ENCODE measurements around the gene EFEMP1. TPM values are rescaled to one million over a fixed set of nuclear protein-coding genes. Genes with fewer than 3 reads are reported as not detected.

The EFEMP1 gene
- total and polyA plus RNA-seq, 10 of the 15 experiments (the other 5 are each of a cell fraction or from before 2014, with no cell fraction given) = 0.27 to 1.2 (median 0.35) TPM; not detected in 6

DNA sequence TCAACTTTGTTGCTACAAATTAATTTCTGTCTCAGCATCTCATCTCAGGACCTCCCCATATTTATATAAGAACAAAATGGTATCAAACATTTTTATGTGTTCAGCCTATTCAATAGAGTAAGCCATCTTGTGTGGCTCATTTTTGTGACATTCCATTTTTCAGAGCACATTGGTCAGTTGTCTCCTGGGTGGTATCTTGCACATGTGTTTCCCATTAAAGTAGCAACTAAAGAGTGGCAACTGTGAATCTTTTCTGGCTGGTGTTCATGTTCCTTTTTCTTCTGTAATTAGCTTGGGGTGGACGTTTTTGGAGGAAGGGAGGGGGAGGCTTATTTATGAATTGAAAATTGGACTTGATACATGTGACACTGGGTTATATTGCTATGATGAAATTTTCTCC, 45.4 kb upstream of the EFEMP1 start:
- intact Hi-C loops (cut with micrococcal nuclease; ENCODE audit: unreplicated experiment) (no loop called here), in situ Hi-C loops (cut with MboI) (no loop called here)
- FAIRE-seq (no peak), DNase-seq (ENCODE audit: low read depth, low spot score) (no peak), ATAC-seq (no peak)
- Histone ChIP-seq H2AFZ (ENCODE audit: control insufficient read depth, low read depth, low read length) (no peak overlapping the region), H4K20me1 (ENCODE audit: control insufficient read depth, insufficient read depth) (no peaks in the 10 kb centered on the region), H3K36me3 (ENCODE audit: control insufficient read depth in 2 of 2, insufficient read depth in 2 of 2, low read length in 1 of 2) (no peaks in the 10 kb centered on the region), H3K4me3 (no peak overlapping the region), H3K9ac (ENCODE audit: control insufficient read depth, insufficient read depth, low read length) (no peak overlapping the region), H3K27me3 (replicated peaks in 1 of 2; ENCODE audit: control insufficient read depth in 2 of 2, insufficient read depth in 2 of 2, low read length in 1 of 2) (peaks cover 0 to 1% of the 10 kb centered on the region in 2 experiments; a peak in 1 of 4 replicates), H3K9me3 (replicated peaks; ENCODE audit: control insufficient read depth, insufficient read depth, low read length) (no peaks in the 10 kb centered on the region), H3K4me2 (ENCODE audit: control insufficient read depth, insufficient read depth) (no peak overlapping the region), H3K79me2 (ENCODE audit: control insufficient read depth, insufficient read depth, low read length) (no peaks in the 10 kb centered on the region), H3K4me1 (ENCODE audit: control insufficient read depth, insufficient read depth, low read length) (no peaks in the 10 kb centered on the region), H3K27ac (ENCODE audit: control insufficient read depth, insufficient read depth) (no peak overlapping the region)
- ChIA-PET RAD21 (ENCODE audit: unreplicated experiment) (no interaction called here), CTCF (interaction anchor here (1.2 kb wide), 1 partner anchor 251 kb away, joined by 3 read pairs; no protein-coding TSS in a partner anchor), POLR2A (no interaction called here), SMC1A (ENCODE audit: uncharacterized antibody, unreplicated experiment) (interaction anchor here (1.4 kb wide), 1 partner anchor 10 kb away, joined by 3 read pairs; no protein-coding TSS in a partner anchor)
- WGBS (ENCODE audit: insufficient coverage, insufficient replicate concordance, low lambda C conversion rate, missing lambda C conversion rate) = 0% methylated on average over 1 of the region's 1 CpG
- no TSS peak for BruUV-seq (replicated peaks)
- TF ChIP-seq SPI1 (IDR thresholded peaks at IDR 0.05; ENCODE audit: borderline replicate concordance, insufficient read depth, low read depth, low read length) (no peak), IKZF2 (IDR thresholded peaks at IDR 0.05) (no peak), NFIC (IDR thresholded peaks at IDR 0.05; ENCODE audit: low read depth, low read length) (no peak), ZBED1 (IDR thresholded peaks at IDR 0.05; ENCODE audit: borderline replicate concordance) (no peak), IKZF1 (conservative IDR thresholded peaks at IDR 0.05) (no peak), E2F8 (IDR thresholded peaks at IDR 0.05; ENCODE audit: low read depth, partially characterized antibody) (no peak), MYB (IDR thresholded peaks at IDR 0.05; ENCODE audit: borderline replicate concordance, low read depth, low read length) (no peak), SUZ12 (IDR thresholded peaks at IDR 0.05; ENCODE audit: unreplicated experiment) (no peak), RAD51 (IDR thresholded peaks at IDR 0.05) (no peak)
- TF ChIP-seq, protein P1, sequence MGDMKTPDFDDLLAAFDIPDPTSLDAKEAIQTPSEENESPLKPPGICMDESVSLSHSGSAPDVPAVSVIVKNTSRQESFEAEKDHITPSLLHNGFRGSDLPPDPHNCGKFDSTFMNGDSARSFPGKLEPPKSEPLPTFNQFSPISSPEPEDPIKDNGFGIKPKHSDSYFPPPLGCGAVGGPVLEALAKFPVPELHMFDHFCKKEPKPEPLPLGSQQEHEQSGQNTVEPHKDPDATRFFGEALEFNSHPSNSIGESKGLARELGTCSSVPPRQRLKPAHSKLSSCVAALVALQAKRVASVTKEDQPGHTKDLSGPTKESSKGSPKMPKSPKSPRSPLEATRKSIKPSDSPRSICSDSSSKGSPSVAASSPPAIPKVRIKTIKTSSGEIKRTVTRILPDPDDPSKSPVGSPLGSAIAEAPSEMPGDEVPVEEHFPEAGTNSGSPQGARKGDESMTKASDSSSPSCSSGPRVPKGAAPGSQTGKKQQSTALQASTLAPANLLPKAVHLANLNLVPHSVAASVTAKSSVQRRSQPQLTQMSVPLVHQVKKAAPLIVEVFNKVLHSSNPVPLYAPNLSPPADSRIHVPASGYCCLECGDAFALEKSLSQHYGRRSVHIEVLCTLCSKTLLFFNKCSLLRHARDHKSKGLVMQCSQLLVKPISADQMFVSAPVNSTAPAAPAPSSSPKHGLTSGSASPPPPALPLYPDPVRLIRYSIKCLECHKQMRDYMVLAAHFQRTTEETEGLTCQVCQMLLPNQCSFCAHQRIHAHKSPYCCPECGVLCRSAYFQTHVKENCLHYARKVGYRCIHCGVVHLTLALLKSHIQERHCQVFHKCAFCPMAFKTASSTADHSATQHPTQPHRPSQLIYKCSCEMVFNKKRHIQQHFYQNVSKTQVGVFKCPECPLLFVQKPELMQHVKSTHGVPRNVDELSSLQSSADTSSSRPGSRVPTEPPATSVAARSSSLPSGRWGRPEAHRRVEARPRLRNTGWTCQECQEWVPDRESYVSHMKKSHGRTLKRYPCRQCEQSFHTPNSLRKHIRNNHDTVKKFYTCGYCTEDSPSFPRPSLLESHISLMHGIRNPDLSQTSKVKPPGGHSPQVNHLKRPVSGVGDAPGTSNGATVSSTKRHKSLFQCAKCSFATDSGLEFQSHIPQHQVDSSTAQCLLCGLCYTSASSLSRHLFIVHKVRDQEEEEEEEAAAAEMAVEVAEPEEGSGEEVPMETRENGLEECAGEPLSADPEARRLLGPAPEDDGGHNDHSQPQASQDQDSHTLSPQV (IDR thresholded peaks at IDR 0.05) = no peak
- TF ChIP-seq, protein P2, sequence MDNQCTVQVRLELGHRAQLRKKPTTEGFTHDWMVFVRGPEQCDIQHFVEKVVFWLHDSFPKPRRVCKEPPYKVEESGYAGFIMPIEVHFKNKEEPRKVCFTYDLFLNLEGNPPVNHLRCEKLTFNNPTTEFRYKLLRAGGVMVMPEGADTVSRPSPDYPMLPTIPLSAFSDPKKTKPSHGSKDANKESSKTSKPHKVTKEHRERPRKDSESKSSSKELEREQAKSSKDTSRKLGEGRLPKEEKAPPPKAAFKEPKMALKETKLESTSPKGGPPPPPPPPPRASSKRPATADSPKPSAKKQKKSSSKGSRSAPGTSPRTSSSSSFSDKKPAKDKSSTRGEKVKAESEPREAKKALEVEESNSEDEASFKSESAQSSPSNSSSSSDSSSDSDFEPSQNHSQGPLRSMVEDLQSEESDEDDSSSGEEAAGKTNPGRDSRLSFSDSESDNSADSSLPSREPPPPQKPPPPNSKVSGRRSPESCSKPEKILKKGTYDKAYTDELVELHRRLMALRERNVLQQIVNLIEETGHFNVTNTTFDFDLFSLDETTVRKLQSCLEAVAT (IDR thresholded peaks at IDR 0.05) = no peak
- TF ChIP-seq, protein P3, sequence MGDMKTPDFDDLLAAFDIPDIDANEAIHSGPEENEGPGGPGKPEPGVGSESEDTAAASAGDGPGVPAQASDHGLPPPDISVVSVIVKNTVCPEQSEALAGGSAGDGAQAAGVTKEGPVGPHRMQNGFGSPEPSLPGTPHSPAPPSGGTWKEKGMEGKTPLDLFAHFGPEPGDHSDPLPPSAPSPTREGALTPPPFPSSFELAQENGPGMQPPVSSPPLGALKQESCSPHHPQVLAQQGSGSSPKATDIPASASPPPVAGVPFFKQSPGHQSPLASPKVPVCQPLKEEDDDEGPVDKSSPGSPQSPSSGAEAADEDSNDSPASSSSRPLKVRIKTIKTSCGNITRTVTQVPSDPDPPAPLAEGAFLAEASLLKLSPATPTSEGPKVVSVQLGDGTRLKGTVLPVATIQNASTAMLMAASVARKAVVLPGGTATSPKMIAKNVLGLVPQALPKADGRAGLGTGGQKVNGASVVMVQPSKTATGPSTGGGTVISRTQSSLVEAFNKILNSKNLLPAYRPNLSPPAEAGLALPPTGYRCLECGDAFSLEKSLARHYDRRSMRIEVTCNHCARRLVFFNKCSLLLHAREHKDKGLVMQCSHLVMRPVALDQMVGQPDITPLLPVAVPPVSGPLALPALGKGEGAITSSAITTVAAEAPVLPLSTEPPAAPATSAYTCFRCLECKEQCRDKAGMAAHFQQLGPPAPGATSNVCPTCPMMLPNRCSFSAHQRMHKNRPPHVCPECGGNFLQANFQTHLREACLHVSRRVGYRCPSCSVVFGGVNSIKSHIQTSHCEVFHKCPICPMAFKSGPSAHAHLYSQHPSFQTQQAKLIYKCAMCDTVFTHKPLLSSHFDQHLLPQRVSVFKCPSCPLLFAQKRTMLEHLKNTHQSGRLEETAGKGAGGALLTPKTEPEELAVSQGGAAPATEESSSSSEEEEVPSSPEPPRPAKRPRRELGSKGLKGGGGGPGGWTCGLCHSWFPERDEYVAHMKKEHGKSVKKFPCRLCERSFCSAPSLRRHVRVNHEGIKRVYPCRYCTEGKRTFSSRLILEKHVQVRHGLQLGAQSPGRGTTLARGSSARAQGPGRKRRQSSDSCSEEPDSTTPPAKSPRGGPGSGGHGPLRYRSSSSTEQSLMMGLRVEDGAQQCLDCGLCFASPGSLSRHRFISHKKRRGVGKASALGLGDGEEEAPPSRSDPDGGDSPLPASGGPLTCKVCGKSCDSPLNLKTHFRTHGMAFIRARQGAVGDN (IDR thresholded peaks at IDR 0.05) = no peak
